Calu3 (cell line): Measurements from ENCODE around the gene PPFIA1. TPM values are rescaled to one million over a fixed set of nuclear protein-coding genes. Genes with fewer than 3 reads are reported as not detected.
"Not testable (repeated sequence)": the region's sequence is repeated elsewhere in the genome, so short reads cannot be mapped to it uniquely, and the experiment has no call there.

Experiments used
- BruUV-seq: library from RNA; stranded (reverse); fragments of 400-500 nt; replicated peaks from 2 replicates; lab custom pipeline; 2021; lab: Mats Ljungman, UMichigan
- CTCF ChIA-PET: fragments of 300-600 bp; sonication (Branson Sonifier 250); formaldehyde crosslinking; loops from one replicate; lab custom pipeline; 2022; ENCODE audit warnings: antibody characterized with exemption; lab: Charles Lee
- DNase-seq: peaks from one replicate; pipeline ENCODE4 v3.0.0; 2022
- H3K27ac Mint-ChIP-seq: one replicate; pipeline ENCODE4 v1.8.0; 2022; ENCODE audit warnings: mixed read lengths; ENCODE audit not compliant: unreplicated experiment
- H3K27me3 Mint-ChIP-seq: one replicate; pipeline ENCODE4 v1.8.0; 2022; ENCODE audit warnings: mixed read lengths; ENCODE audit not compliant: unreplicated experiment
- H3K36me3 Mint-ChIP-seq: one replicate; pipeline ENCODE4 v1.8.0; 2022; ENCODE audit warnings: mild to moderate bottlenecking, moderate library complexity, mixed read lengths; ENCODE audit not compliant: insufficient read depth, unreplicated experiment
- H3K4me1 Mint-ChIP-seq: one replicate; pipeline ENCODE4 v1.8.0; 2022; ENCODE audit warnings: mild to moderate bottlenecking, low read depth, mixed read lengths; ENCODE audit not compliant: unreplicated experiment
- H3K4me3 Mint-ChIP-seq: one replicate; pipeline ENCODE4 v1.8.0; 2022; ENCODE audit warnings: mild to moderate bottlenecking, low read depth, moderate library complexity, mixed read lengths; ENCODE audit not compliant: unreplicated experiment
- H3K9me3 Mint-ChIP-seq: one replicate; pipeline ENCODE4 v1.8.0; 2022; ENCODE audit warnings: low read depth, mixed read lengths; ENCODE audit not compliant: unreplicated experiment
- CTCF ChIP-seq: fragments of 200-600 bp; IDR thresholded peaks from one replicate; pipeline ENCODE4 v1.8.0; 2022; ENCODE audit warnings: antibody characterized with exemption; ENCODE audit not compliant: unreplicated experiment
- intact Hi-C: fragments of 100-400 bp; cut with micrococcal nuclease; formaldehyde crosslinking; loops from one replicate; pipeline ENCODE4 v1.10.0; 2022; ENCODE audit not compliant: unreplicated experiment
- total RNA-seq: library from RNA; stranded (reverse); gene quantifications from 2 replicates; pipeline ENCODE4 v1.2.3, GENCODE V29; 2022

The PPFIA1 gene
- total RNA-seq, 1 experiment from 2014 or later, result 84.0 TPM

DNA sequence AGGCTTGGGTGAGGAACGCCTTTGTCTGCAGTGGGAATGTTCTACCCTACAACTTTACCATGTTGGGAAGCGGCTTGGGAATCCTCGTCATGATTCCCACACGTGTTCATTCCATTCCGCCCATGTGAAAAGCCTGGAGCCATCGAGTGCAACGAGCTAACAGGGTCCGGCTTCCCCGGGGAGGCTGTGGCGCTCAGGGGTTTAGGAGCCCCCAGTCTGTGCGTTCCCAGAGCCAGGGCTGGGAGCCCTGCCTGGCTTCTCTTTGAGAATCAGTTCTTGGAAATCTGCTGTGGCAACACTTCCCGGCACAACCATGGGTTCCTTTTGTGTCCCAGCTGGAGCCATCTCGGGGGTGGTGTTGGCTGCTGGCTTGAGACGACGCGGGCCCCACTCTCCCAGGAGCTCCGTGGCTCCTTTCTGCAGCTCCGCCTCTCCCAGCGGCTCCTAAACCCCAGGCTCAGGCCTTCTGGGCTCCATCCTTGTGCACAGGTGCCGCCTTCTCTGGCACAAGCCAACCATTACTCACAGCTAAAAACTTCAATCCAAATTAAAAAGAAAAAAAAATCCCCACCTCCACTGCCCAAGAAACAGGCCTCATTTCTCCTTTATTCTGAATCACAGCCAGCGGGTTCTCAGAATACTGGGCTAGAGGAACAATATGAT, 18.7 kb upstream of the PPFIA1 start:
- peaks cover 31% of the 10 kb centered on the region for H3K27me3 Mint-ChIP-seq
- H3K27ac Mint-ChIP-seq, result no peak overlapping the region
- no TSS peak for BruUV-seq
- CTCF ChIA-PET, result interaction anchor here (0.8 kb wide), 1 partner anchor 1164 kb away, joined by 3 read pairs; no protein-coding TSS in a partner anchor
- H3K4me3 Mint-ChIP-seq, result no peak overlapping the region
- H3K36me3 Mint-ChIP-seq, result no peaks in the 10 kb centered on the region
- no peaks in the 10 kb centered on the region for H3K4me1 Mint-ChIP-seq
- no peaks in the 10 kb centered on the region for H3K9me3 Mint-ChIP-seq
- intact Hi-C loops, result no loop called here
- no peak for DNase-seq
- no peak for TF ChIP-seq CTCF

- CTCF ChIA-PET, result no interaction called here
- no peak overlapping the region for H3K4me3 Mint-ChIP-seq
- peaks cover 31% of the 10 kb centered on the region for H3K27me3 Mint-ChIP-seq
- no peak overlapping the region for H3K27ac Mint-ChIP-seq
- intact Hi-C loops, result no loop called here
- H3K9me3 Mint-ChIP-seq, result no peaks in the 10 kb centered on the region
- TF ChIP-seq CTCF, result no peak
- DNase-seq, result no peak
- no TSS peak for BruUV-seq
- H3K36me3 Mint-ChIP-seq, result no peaks in the 10 kb centered on the region
- no peaks in the 10 kb centered on the region for H3K4me1 Mint-ChIP-seq
Observed at GRCh38 chr11:70252844-70253243, 17.6 kb upstream of the PPFIA1 start.

- intact Hi-C loops, result no loop called here
- CTCF ChIA-PET, result no interaction called here
- no peak overlapping the region for H3K4me3 Mint-ChIP-seq
- no TSS peak for BruUV-seq
- no peaks in the 10 kb centered on the region for H3K9me3 Mint-ChIP-seq
- no peaks in the 10 kb centered on the region for H3K4me1 Mint-ChIP-seq
- no peaks in the 10 kb centered on the region for H3K36me3 Mint-ChIP-seq
- peaks cover 30% of the 10 kb centered on the region for H3K27me3 Mint-ChIP-seq
- TF ChIP-seq CTCF, result no peak
- DNase-seq, result no peak
- no peak overlapping the region for H3K27ac Mint-ChIP-seq
Observed at GRCh38 chr11:70255477-70256116, 14.9 kb upstream of the PPFIA1 start.

DNA sequence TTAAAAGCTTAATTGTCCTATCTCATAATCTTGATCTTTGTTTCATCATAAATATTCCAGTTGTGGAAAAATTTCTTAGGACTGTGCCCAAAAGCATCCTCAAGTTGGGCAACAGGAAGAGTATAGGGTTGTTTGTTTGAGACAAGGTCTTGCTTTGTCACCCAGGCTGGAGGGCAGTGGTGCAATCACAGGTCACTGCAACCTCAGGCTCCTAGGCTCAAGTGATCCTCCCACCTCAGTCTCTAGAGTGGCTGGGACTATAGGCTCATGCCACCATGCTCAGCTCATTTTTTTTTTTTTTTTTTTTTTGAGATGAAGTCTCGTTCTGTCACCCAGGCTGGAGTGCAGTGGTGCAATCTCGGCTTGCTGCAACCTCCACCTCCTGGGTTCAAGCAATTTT, 11.4 kb upstream of the PPFIA1 start:
- CTCF ChIA-PET, result interaction anchor here (1.0 kb wide), 1 partner anchor 62 kb away, joined by 4 read pairs; no protein-coding TSS in a partner anchor
- H3K36me3 Mint-ChIP-seq, H3K4me3 Mint-ChIP-seq, H3K9me3 Mint-ChIP-seq, BruUV-seq, intact Hi-C loops, DNase-seq, H3K4me1 Mint-ChIP-seq, H3K27ac Mint-ChIP-seq: not testable (repeated sequence)
- peaks cover 14% of the 10 kb centered on the region for H3K27me3 Mint-ChIP-seq

DNA sequence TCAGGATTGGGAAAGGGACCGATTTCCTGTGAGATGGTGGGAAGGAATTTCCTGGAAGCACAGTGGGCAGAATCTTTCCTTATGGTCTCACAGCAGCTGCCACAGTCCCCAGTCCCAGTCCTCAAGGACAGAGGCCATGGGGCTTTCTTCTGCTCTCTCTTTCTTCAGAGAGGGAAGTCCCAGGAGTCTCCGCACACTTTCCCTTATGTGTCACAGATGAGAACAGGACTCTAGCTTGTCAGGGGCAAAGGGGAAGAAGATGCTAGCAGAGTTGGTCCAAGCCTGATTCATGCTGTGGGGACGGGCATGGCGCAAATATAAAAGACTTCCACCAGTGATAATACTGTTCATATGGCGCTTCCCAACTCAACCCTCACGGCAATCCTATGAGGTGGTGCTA, 7.5 kb upstream of the PPFIA1 start:
- TF ChIP-seq CTCF, result no peak
- Mint-ChIP-seq H3K27me3 (peaks cover 14% of the 10 kb centered on the region), H3K4me3 (no peak overlapping the region), H3K27ac (no peak overlapping the region), H3K9me3 (no peaks in the 10 kb centered on the region), H3K36me3 (no peaks in the 10 kb centered on the region), H3K4me1 (peaks cover 8% of the 10 kb centered on the region)
- DNase-seq, result no peak
- BruUV-seq, result no TSS peak
- intact Hi-C loops, result loop anchor here (10.0 kb wide), 1 partner anchor 102 kb away; no protein-coding TSS in a partner anchor
- CTCF ChIA-PET, result no interaction called here
